Measurements from ENCODE around the gene GAS1.

GAS1 gene

GRCh38 chr9:86947146-86948073, at the start of gene GAS1:
GAS1 (minus strand) TSS chr9:86947506; CDS start chr9:86946779, 727 bp downstream.
- DNase-seq = peak; percentile 86

GRCh38 chr9:86994231-86994630, 46.9 kb upstream of the GAS1 start:
- no peak for DNase-seq

GRCh38 chr9:86993830-86994229, 46.5 kb upstream of the GAS1 start:
- DNase-seq = no peak

GRCh38 chr9:86991077-86991476, 43.8 kb upstream of the GAS1 start:
- DNase-seq = no peak

- no peak for DNase-seq
Measured at GRCh38 chr9:86990290-86990689, 43.0 kb upstream of the GAS1 start.

- no peak for DNase-seq
Measured at GRCh38 chr9:86987900-86988299, 40.6 kb upstream of the GAS1 start.

- no peak for DNase-seq
Measured at GRCh38 chr9:86985132-86985647, 37.9 kb upstream of the GAS1 start.

- DNase-seq = no peak
Measured at GRCh38 chr9:86983620-86984259, 36.4 kb upstream of the GAS1 start.

- no peak for DNase-seq
Measured at GRCh38 chr9:86983249-86983619, 35.9 kb upstream of the GAS1 start.

GRCh38 chr9:86980802-86981201, 33.5 kb upstream of the GAS1 start:
- no peak for DNase-seq

- DNase-seq = no peak
Measured at GRCh38 chr9:86979657-86980056, 32.4 kb upstream of the GAS1 start.

- DNase-seq = no peak
Measured at GRCh38 chr9:86978922-86979474, 31.7 kb upstream of the GAS1 start.

- DNase-seq = no peak
Measured at GRCh38 chr9:86978413-86978812, 31.1 kb upstream of the GAS1 start.

GRCh38 chr9:86977205-86977835, 30.0 kb upstream of the GAS1 start:
- no peak for DNase-seq

- no peak for DNase-seq
Measured at GRCh38 chr9:86975606-86976005, 28.3 kb upstream of the GAS1 start.

- no peak for DNase-seq
Measured at GRCh38 chr9:86975036-86975435, 27.7 kb upstream of the GAS1 start.

- DNase-seq = no peak
Measured at GRCh38 chr9:86974421-86974820, 27.1 kb upstream of the GAS1 start.

GRCh38 chr9:86971742-86972141, 24.4 kb upstream of the GAS1 start:
- no peak for DNase-seq

GRCh38 chr9:86968258-86968920, 21.1 kb upstream of the GAS1 start:
- no peak for DNase-seq

- no peak for DNase-seq
Measured at GRCh38 chr9:86966852-86967511, 19.7 kb upstream of the GAS1 start.

- DNase-seq = no peak
Measured at GRCh38 chr9:86965636-86966395, 18.5 kb upstream of the GAS1 start.
